Spleen (tissue), 7 donors: ENCODE measurements around the gene MPP3.

ENCODE experiments used
- CTCF ChIP-seq, 11 experiments: fragments of 200-600 bp in 7 of 11; fragments of 450-650 bp in 4 of 11; sonication (generic) in 4 of 11; IDR thresholded peaks in 8 of 11; conservative IDR thresholded peaks in 3 of 11; 1 replicate in 7 of 11; 2 replicates in 4 of 11; pipeline versions ENCODE4 v1.4.0 to v1.8.0; 2016 to 2021; ENCODE audit warnings: antibody characterized with exemption in 11 of 11, inconsistent platforms in 4 of 11, mild to moderate bottlenecking in 1 of 11
- POLR2A ChIP-seq, 3 donors: fragments of 450-650 bp; IDR thresholded peaks; one replicate each; pipeline ENCODE4 v1.5.1; 2017; ENCODE audit warnings: antibody characterized with exemption in 3 of 3, mild to moderate bottlenecking in 1 of 3
- POLR2AphosphoS5 ChIP-seq, 3 donors: sonication (generic); formaldehyde crosslinking; IDR thresholded peaks; one replicate each; pipeline ENCODE4 v1.5.1; 2017; ENCODE audit warnings: antibody characterized with exemption in 3 of 3
- donor health status: DM: no; HTN: no; CAD: no; lungs with moderate emphysema.
- donor health status: DM: no; HTN: no; CAD: no.
- donor health status: DM: no; HTN: no; CAD: no.

GRCh38 chr17:43854498-43854897 lies 21.6 kb upstream of the MPP3 start:
- TF ChIP-seq CTCF (IDR thresholded peaks at IDR 0.05 in 8 of 11, conservative IDR thresholded peaks at IDR 0.05 in 3 of 11) = no peak
- no peak for TF ChIP-seq POLR2A (IDR thresholded peaks at IDR 0.05)
- no peak for TF ChIP-seq POLR2AphosphoS5 (IDR thresholded peaks at IDR 0.05)
